GM19240 (cell line): ENCODE results near the gene CD7.
"Not testable (repeated sequence)": the region's sequence is repeated elsewhere in the genome, so short reads cannot be mapped to it uniquely, and the experiment has no call there.

ENCODE experiments used
- DNase-seq: peaks from one replicate; pipeline ENCODE4 v3.0.0; 2011; ENCODE audit warnings: low spot score; ENCODE audit not compliant: insufficient read length

CD7 gene

DNA sequence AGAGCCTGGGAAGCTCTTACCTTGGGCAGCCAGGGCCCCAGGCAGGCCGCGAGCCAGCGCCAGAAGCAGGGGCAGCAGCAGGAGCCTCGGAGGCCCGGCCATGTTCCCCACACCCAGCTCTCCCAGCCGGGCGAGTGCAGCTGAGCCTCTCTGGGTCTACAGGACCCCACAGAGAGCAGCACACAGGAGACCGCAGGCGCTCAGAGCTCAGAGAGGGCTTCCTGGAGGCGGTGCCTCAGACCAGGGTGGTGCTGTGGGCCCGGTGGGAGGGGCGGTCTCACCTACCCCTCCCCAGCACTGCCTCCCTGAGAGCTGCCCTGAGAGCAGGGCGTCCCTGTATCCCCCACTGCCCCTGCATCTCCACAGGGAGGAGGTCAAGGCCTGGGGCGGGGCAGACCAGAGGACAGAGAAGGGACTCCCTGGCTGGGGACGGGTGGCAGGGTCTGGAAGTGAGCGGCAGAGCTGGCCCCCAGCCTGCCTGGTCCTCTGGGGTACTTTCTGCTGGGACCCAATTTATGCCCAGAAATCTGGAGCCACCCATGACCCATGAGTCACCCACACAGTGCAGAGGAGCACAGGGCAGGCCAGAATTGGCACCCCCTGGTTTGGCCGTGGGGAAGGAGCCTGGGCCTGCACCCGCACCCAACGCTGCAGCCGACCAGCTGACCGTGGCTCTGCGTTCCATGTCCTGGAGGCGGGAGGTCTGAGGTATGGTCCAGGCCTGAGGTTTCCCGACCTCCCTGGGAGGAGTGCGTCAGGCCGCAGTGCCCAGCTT is at the start of gene CD7:
CD7 (minus strand) TSS at position 215 of the 775 bp plus-strand sequence; CDS start at position 102, 113 bp downstream.
- no peak for DNase-seq

GRCh38 chr17:82366749-82367148 is 49.3 kb upstream of the CD7 start:
- DNase-seq: no peak

DNA sequence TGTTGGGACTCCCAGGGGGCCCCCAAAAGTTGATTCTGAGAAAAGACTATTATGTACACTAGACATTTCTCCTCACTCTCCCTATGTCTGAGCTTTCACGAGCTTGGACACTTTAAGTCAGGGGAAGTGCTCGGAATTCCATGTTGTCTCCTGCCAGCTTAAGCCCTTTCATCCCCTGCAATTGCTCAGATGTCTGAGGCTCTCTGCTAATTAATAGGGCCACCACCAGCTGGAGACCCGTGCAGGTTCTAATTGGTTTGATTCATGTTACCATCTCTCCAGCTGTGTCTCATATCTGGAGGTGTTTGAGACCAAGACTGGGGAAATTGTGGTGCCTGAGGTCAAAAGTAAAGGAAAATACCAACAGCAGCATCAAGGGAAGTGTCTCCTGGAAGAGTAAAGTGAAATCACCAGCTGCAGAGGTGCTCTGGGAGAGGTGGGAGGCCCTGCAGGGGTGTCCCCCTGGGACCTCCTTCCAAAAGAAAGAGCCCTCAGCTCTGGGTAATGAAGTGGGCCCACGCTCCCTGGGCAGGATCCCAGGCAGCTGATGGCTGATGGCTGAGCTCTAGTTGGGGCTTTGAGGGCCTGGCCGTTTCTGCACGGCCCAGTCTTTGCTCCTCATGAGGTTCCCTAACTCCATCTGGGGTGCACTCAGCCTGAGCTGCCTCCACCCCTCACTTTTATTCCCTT is 48.3 kb upstream of the CD7 start:
- no peak for DNase-seq

DNA sequence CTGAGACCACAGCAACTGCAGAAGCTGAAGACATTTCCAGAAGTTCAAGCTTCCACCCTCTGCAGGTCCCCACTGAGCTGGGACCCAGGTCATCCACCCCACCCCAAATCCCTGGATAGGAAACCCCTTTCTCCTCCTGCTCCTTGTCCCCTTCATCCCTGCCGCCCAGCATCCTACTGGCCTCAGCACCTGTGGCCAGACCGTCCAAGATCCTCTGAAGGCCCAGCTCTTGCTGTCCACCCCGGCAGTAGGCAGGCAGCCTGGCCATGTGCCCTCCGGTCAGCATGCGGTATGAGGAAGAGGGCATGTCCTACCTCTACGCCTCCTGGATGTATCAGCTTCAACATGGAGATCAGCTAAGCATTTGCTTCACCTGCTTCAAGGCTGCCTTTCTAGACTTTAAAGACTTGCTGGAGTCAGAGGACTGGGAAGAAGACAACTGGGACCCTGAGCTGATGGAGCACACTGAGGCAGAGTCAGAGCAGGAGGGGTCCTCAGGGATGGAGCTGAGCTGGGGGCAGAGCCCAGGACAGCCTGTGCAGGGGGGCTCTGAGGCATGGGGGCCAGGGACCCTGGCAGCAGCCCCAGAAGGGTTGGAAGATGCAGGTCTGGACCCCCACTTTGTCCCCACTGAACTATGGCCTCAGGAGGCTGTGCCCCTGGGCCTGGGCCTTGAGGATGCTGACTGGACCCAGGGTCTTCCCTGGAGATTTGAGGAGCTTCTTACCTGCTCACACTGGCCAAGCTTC is 44.7 kb upstream of the CD7 start:
- DNase-seq: no peak

DNA sequence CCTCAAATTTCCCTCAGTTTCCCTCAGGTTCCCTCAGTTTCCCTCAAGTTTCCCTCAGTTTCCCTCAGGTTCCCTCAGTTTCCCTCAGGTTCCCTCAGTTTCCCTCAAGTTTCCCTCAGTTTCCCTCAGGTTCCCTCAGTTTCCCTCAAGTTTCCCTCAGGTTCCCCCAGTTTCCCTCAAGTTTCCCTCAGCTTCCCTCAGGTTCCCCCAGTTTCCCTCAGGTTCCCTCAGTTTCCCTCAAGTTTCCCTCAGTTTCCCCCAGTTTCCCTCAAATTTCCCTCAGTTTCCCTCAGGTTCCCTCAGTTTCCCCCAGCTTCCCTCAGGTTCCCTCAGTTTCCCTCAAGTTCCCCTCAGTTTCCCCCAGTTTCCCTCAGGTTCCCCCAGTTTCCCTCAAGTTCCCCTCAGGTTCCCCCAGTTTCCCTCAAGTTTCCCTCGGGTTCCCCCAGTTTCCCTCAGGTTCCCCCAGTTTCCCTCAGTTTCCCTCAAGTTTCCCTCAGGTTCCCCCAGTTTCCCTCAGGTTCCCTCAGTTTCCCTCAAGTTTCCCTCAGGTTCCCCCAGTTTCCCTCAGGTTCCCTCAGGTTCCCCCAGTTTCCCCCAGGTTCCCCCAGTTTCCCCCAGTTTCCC is 42.2 kb upstream of the CD7 start:
- not testable (repeated sequence) for DNase-seq

DNA sequence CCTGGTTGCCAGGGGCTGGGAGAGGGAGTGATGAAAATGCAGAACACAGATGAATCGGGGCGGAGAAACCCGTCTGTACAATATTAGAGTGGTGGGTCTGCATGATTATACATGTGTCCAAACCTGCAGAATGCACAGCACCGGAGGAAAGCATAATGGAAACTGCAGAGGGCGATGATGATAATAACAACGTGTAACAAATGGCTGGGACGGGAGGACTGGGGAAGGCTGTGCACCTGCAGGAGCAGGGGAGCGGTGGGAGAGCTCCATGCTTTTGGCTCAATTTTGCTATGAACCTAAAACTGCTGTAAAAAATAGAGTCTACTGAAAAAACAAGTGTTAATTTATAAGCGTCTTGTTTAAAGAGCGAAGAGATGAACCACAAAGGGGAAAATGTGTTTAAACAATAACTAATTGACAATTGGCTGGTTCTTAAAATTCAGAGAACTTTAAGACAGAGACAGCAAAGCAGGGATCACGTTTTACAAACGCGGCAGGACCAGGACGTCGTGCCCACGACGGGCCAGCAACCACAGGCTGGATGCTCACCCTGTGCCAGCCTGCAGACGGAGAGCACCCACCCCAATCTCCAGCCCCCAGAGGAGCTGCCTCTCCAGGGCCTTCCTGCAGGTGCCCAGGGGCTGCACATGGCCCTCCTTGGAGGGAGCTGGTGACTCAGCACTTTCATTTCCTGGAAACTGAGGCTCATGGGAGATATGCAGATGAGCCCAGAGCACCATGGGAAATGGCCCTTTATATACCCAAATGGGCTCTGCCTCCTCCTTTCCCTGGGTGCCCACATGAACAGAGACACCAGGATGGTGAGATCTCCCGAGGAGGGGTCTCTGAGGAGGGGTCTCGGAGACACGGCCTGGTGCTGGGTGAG is 41.3 kb upstream of the CD7 start, which contains the start of gene TEX19:
TEX19 (plus strand) TSS at position 783 of the 886 bp plus-strand sequence. CDS start 2,904 bp downstream, outside the sequence.
- no peak for DNase-seq

GRCh38 chr17:82357394-82357793 is 40.0 kb upstream of the CD7 start:
- DNase-seq: no peak

- DNase-seq: no peak
These were observed 39.5 kb upstream of the CD7 start for GRCh38 chr17:82356845-82357355.

GRCh38 chr17:82355770-82356427 is 38.5 kb upstream of the CD7 start:
- DNase-seq: no peak

- no peak for DNase-seq
These were observed 37.4 kb upstream of the CD7 start for GRCh38 chr17:82354804-82355308.

GRCh38 chr17:82353484-82353883 is 36.1 kb upstream of the CD7 start:
- no peak for DNase-seq

GRCh38 chr17:82351713-82352488 is 34.5 kb upstream of the CD7 start:
- peak; percentile 85 for DNase-seq

DNA sequence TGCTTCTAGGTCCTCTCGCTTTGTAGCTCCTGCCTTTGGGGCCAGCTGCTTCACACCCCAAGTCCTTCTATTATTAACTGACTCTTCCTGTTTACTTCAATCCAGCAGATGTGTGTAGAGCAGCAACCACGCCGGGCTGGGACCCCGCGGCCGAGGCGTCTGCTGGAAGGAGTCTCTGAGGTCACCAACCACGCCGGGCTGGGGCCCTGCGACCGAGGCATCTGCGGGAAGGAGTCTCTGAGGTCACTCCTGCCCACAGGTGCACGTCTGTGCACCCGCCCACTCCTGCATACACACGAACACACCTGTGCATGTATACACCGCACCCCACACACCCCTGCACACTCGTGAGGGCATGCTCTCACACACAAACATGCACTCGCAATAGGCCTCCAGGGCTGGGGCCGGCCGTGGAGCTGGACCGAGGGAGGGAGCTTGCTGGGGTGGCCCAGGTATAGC is 33.9 kb upstream of the CD7 start:
- DNase-seq: no peak

GRCh38 chr17:82350182-82351030 is 33.0 kb upstream of the CD7 start:
- no peak for DNase-seq

GRCh38 chr17:82349287-82349701 is 31.9 kb upstream of the CD7 start:
- no peak for DNase-seq

DNA sequence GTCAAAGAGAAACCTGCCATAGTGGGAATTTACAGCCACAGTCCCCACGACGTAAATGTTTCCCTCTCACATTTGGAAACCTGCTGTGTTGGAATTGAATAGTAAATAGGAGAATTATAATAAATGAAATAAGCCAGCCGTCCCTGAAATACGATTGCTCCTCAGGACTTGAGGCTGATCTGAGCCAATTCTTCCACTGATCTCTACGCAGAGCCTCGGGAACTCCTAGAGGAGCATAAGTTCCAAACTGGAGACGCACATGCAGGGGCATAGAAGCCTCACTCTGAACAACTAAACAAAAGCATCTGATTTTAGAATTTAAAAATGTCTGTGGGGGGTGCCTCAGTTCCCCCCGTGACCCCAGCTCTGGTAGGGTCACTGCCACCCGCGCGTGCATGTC is 31.5 kb upstream of the CD7 start:
- no peak for DNase-seq

DNA sequence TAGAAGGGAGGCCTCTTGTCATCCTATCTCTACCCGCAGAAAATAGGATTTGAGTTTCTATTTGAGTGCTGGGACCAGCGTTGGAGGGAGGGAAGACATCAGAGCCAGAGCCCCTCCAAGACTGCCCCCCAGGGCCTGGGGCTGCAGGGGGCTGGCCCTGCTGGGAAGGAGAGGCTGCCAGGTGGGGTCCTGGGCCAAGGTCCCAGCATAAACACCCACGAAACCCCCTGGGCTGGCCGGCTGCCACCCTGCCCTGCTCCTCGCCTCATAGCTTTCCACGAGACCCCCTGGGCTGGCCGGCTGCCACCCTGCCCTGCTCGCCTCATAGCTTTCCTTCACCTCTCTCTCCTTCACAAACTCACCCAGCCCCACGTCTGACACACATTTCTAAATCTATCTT is 31.0 kb upstream of the CD7 start:
- DNase-seq: no peak

DNA sequence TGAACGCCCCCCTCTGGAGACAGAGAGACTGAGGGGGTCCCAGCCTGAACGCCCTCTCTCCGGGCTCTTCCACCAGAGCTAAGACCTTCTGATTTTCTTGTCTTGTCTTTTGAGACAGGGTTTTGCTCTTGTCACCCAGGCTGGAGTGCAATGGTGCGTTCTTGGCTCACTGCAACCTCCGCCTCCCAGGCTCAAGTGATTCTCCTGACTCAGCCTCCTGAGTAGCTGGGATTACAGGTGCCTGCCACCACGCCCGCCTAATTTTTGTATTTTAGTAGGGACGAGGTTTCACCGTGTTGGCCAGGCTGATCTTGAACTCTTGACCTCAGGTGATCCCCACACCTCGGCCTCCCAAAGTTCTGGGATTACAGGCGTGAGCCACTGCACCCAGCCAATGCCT is 30.6 kb upstream of the CD7 start:
- not testable (repeated sequence) for DNase-seq
